Measurements from ENCODE around the gene PLK2.

The PLK2 gene

DNA sequence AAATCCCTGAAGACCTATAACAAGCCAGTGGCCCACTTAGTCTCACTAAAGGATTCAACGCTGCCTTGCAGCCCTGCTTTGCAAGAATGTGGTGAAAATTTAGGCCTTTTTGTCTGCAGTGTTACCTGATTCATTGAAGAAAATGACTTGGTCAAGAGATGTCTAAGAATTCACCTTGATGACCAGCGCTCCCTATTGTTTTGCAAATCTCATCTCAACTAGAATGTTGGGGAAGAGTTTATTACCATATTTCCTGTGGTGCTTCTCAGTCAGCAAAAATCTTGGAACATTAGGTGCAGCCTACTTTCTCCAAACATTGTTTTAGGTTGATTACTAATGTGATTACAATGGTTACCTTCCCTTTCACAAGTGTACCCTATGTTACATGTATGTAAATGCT is 53.5 kb downstream of the PLK2 start:
- no peak overlapping the region for H3K4me3 Mint-ChIP-seq
- no peaks in the 10 kb centered on the region for H3K36me3 Mint-ChIP-seq (ENCODE audit: low read depth)
- H3K9me3 Mint-ChIP-seq: no peaks in the 10 kb centered on the region
- H3K27me3 Mint-ChIP-seq (ENCODE audit: low read depth): peaks cover 5% of the 10 kb centered on the region
- DNase-seq (ENCODE audit: low spot score): no peak
- H3K4me1 Mint-ChIP-seq (ENCODE audit: low read depth): no peaks in the 10 kb centered on the region
- no peak overlapping the region for H3K27ac Mint-ChIP-seq

DNA sequence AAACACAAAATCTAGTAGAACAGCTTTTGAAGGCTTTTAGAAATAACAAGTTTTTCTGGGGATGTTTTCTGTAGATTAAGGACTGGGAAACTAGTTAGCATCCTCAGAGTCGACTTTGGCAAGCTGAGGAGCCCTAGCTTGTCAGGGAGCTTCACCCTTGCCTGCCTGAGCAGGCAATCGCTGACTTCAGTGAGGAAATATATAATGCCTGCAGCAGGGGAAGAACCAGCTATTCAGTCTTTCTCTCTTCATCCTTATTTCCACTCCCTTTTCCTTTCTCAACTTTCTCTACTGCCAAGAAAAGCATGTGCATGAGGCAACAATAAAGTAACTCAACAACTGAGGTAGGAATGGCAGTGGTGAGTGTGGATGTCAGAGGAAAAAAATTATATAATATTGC is 54.7 kb downstream of the PLK2 start:
- no peak overlapping the region for H3K4me3 Mint-ChIP-seq
- no peaks in the 10 kb centered on the region for H3K9me3 Mint-ChIP-seq
- peaks cover 5% of the 10 kb centered on the region for H3K27me3 Mint-ChIP-seq (ENCODE audit: low read depth)
- no peaks in the 10 kb centered on the region for H3K4me1 Mint-ChIP-seq (ENCODE audit: low read depth)
- H3K36me3 Mint-ChIP-seq (ENCODE audit: low read depth): no peaks in the 10 kb centered on the region
- DNase-seq (ENCODE audit: low spot score): no peak
- no peak overlapping the region for H3K27ac Mint-ChIP-seq

DNA sequence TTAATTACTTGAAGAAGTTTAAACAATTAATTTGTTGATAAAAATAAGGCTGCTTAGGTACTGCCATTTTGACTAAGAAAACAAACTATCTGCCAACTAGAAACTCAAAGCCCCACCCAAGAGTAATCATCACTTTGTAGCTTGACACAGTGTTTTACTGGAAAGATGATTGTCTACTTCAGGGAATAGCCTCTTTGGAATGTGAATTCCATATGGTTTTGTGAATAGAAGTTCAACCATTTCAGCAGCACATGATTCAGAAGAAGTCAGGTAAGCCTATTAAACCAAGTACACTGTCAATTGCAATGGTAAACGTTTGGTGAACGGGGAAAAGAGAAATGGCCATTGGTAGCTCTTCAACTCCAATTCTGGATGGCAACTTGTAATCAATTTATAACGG is 55.2 kb downstream of the PLK2 start:
- no peaks in the 10 kb centered on the region for H3K9me3 Mint-ChIP-seq
- no peak overlapping the region for H3K27ac Mint-ChIP-seq
- H3K4me1 Mint-ChIP-seq (ENCODE audit: low read depth): no peaks in the 10 kb centered on the region
- no peak overlapping the region for H3K4me3 Mint-ChIP-seq
- no peak for DNase-seq (ENCODE audit: low spot score)
- no peaks in the 10 kb centered on the region for H3K36me3 Mint-ChIP-seq (ENCODE audit: low read depth)
- H3K27me3 Mint-ChIP-seq (ENCODE audit: low read depth): peaks cover 5% of the 10 kb centered on the region
